Stimulated activated CD8-positive, alpha-beta memory T cell treated with anti-CD3 and anti-CD28 coated beads, Interleukin-12 subunit alpha, Interleukin-12 subunit beta, amount 100 ng/mL, for 4 hours (primary cell): ENCODE measurements around the gene POLDIP2.
A peak's percentile ranks its signal among the peaks of the same experiment; 100 is the strongest.

Source experiments
- DNase-seq: peaks from one replicate; pipeline ENCODE4 v3.0.0-alpha.2; 2020; ENCODE audit warnings: low read depth

POLDIP2 gene

GRCh38 chr17:28357061-28357900 lies at the start of gene POLDIP2:
TSS of gene POLDIP2 (minus strand) at chr17:28357527. CDS start at chr17:28357448, 79 bp downstream.
- peak; percentile 94 for DNase-seq

GRCh38 chr17:28406473-28406814 lies 49.1 kb upstream of the POLDIP2 start:
- no peak for DNase-seq

- DNase-seq = peak; percentile 29
These were observed 48.5 kb upstream of the POLDIP2 start, which contains the start of gene SLC46A1 for GRCh38 chr17:28405632-28406472. TSS of gene SLC46A1 (minus strand) at chr17:28406212. CDS start at chr17:28406114, 98 bp downstream.

GRCh38 chr17:28404812-28405570 lies 47.7 kb upstream of the POLDIP2 start:
- no peak for DNase-seq

- no peak for DNase-seq
These were observed 47.1 kb upstream of the POLDIP2 start for GRCh38 chr17:28404461-28404811.

- no peak for DNase-seq
These were observed 46.7 kb upstream of the POLDIP2 start for GRCh38 chr17:28404007-28404406.

- no peak for DNase-seq
These were observed 45.5 kb upstream of the POLDIP2 start for GRCh38 chr17:28402844-28403243.

GRCh38 chr17:28402224-28402630 lies 44.9 kb upstream of the POLDIP2 start:
- DNase-seq = no peak

GRCh38 chr17:28399808-28400207 lies 42.5 kb upstream of the POLDIP2 start:
- no peak for DNase-seq

- no peak for DNase-seq
These were observed 41.1 kb upstream of the POLDIP2 start for GRCh38 chr17:28398280-28398981.

GRCh38 chr17:28397687-28398279 lies 40.5 kb upstream of the POLDIP2 start:
- no peak for DNase-seq

- DNase-seq = no peak
These were observed 39.9 kb upstream of the POLDIP2 start for GRCh38 chr17:28397275-28397674.

- DNase-seq = no peak
These were observed 39.4 kb upstream of the POLDIP2 start for GRCh38 chr17:28396635-28397239.

- no peak for DNase-seq
These were observed 38.6 kb upstream of the POLDIP2 start for GRCh38 chr17:28395968-28396367.

GRCh38 chr17:28395426-28395825 lies 38.1 kb upstream of the POLDIP2 start:
- DNase-seq = no peak

GRCh38 chr17:28394337-28395116 lies 37.2 kb upstream of the POLDIP2 start:
- no peak for DNase-seq

GRCh38 chr17:28392491-28392890 lies 35.2 kb upstream of the POLDIP2 start:
- no peak for DNase-seq

- DNase-seq = no peak
These were observed 34.1 kb upstream of the POLDIP2 start for GRCh38 chr17:28391401-28391800.

GRCh38 chr17:28390984-28391383 lies 33.7 kb upstream of the POLDIP2 start:
- no peak for DNase-seq

GRCh38 chr17:28390563-28390962 lies 33.2 kb upstream of the POLDIP2 start:
- DNase-seq = no peak
